Upper lobe of right lung (tissue), 1 donor: ENCODE data around the gene UBA7. TPM values are rescaled to one million over a fixed set of nuclear protein-coding genes. Genes with fewer than 3 reads are reported as not detected.
"Not testable (repeated sequence)": the region's sequence is repeated elsewhere in the genome, so short reads cannot be mapped to it uniquely, and the experiment has no call there.

Source experiments
- ATAC-seq: fragments of 200-7000 bp; cut with Tn5 transposase; one replicate; pipeline ENCODE4 v1.9.1; 2020; ENCODE audit warnings: mild to moderate bottlenecking, moderate library complexity
- DNase-seq: peaks from one replicate; pipeline ENCODE4 v3.0.0-alpha.2; 2020
- H3K27ac ChIP-seq: fragments of 200-600 bp; one replicate; pipeline ENCODE4 v1.8.0; 2022
- H3K27me3 ChIP-seq: fragments of 200-600 bp; one replicate; pipeline ENCODE4 v1.8.0; 2022; ENCODE audit warnings: mild to moderate bottlenecking
- H3K36me3 ChIP-seq: fragments of 200-600 bp; one replicate; pipeline ENCODE4 v1.8.0; 2022
- H3K4me1 ChIP-seq: fragments of 200-600 bp; one replicate; pipeline ENCODE4 v1.8.0; 2022
- H3K4me3 ChIP-seq: fragments of 200-600 bp; one replicate; pipeline ENCODE4 v1.8.0; 2022; ENCODE audit warnings: mild to moderate bottlenecking
- H3K9me3 ChIP-seq: fragments of 200-600 bp; one replicate; pipeline ENCODE4 v1.8.0; 2022
- CTCF ChIP-seq: fragments of 200-600 bp; IDR thresholded peaks from one replicate; pipeline ENCODE4 v1.8.0; 2022; ENCODE audit warnings: antibody characterized with exemption
- intact Hi-C: fragments of 100-400 bp; cut with DNase I; formaldehyde crosslinking; loops from one replicate; pipeline ENCODE4 v1.11.0; 2022
- total RNA-seq: library from RNA; stranded (reverse); fragmentation: NEBNext Ultra II Directional; extraction: Animal tissue kit (Norgen Biotek cat#: 25700); gene quantifications from one replicate; pipeline ENCODE4 v1.2.1, GENCODE V29; 2021
- donor health status: DM: no; HTN: yes; CAD: no; lungs with severe emphysema.

UBA7 gene
- total RNA-seq, 1 donor from 2014 or later: 110 TPM

- H3K4me3 ChIP-seq: no peak overlapping the region
- no peaks in the 10 kb centered on the region for H3K9me3 ChIP-seq
- DNase-seq (peak; percentile 86), ATAC-seq (peak; percentile 94)
- H3K27me3 ChIP-seq: no peaks in the 10 kb centered on the region
- no peaks in the 10 kb centered on the region for H3K36me3 ChIP-seq
- H3K4me1 ChIP-seq: peaks cover 13% of the 10 kb centered on the region
- H3K27ac ChIP-seq: no peak overlapping the region
- intact Hi-C loops: loop anchor here (5.0 kb wide), 1 partner anchor 37 kb away; the partner anchor contains the start of gene INKA1
- peak; percentile 91 for TF ChIP-seq CTCF
These were observed 25.5 kb upstream of the UBA7 start for GRCh38 chr3:49839193-49839809.

- ATAC-seq (no peak), DNase-seq (no peak)
- Histone ChIP-seq H3K4me3 (no peak overlapping the region), H3K9me3 (no peaks in the 10 kb centered on the region), H3K27me3 (no peaks in the 10 kb centered on the region), H3K4me1 (no peaks in the 10 kb centered on the region), H3K27ac (no peak overlapping the region), H3K36me3 (no peaks in the 10 kb centered on the region)
- intact Hi-C loops: no loop called here
- TF ChIP-seq CTCF: no peak
These were observed 17.6 kb upstream of the UBA7 start for GRCh38 chr3:49831341-49831740.

- no peaks in the 10 kb centered on the region for H3K36me3 ChIP-seq
- ATAC-seq (no peak), DNase-seq (no peak)
- H3K27me3 ChIP-seq: no peaks in the 10 kb centered on the region
- no peaks in the 10 kb centered on the region for H3K9me3 ChIP-seq
- H3K27ac ChIP-seq: no peak overlapping the region
- H3K4me1 ChIP-seq: no peaks in the 10 kb centered on the region
- no peak for TF ChIP-seq CTCF
- intact Hi-C loops: no loop called here
- H3K4me3 ChIP-seq: no peak overlapping the region
These were observed 12.3 kb upstream of the UBA7 start for GRCh38 chr3:49826016-49826415.

- H3K4me3 ChIP-seq, H3K36me3 ChIP-seq, H3K27me3 ChIP-seq, H3K4me1 ChIP-seq, intact Hi-C loops, DNase-seq, H3K9me3 ChIP-seq, ATAC-seq, H3K27ac ChIP-seq: not testable (repeated sequence)
These were observed 9.4 kb upstream of the UBA7 start for GRCh38 chr3:49823131-49823530.

- Histone ChIP-seq H3K27ac (peak overlapping the region; percentile 89), H3K36me3 (peaks cover 31% of the 10 kb centered on the region), H3K4me1 (peaks cover 33% of the 10 kb centered on the region), H3K27me3 (no peaks in the 10 kb centered on the region), H3K4me3 (peak overlapping the region; percentile 66), H3K9me3 (no peaks in the 10 kb centered on the region)
- intact Hi-C loops: no loop called here
- DNase-seq (no peak), ATAC-seq (peak; percentile 84)
- no peak for TF ChIP-seq CTCF
These were observed 747 bp downstream of the UBA7 start for GRCh38 chr3:49812916-49813496.

GRCh38 chr3:49807431-49808114 lies 6.2 kb downstream of the UBA7 start:
- peaks cover 31% of the 10 kb centered on the region for H3K36me3 ChIP-seq

More at GRCh38 chr3:49807431-49808114, 6.2 kb downstream of the UBA7 start:
- TF ChIP-seq CTCF: no peak
- DNase-seq: no peak
- ATAC-seq: no peak
- Histone ChIP-seq H3K4me3 (no peak overlapping the region), H3K27me3 (no peaks in the 10 kb centered on the region), H3K4me1 (peaks cover 59% of the 10 kb centered on the region), H3K9me3 (no peaks in the 10 kb centered on the region), H3K27ac (peak overlapping the region; percentile 87)
- intact Hi-C loops: no loop called here
